Uterus (tissue), 2 donors: Measurements from ENCODE around the gene NRXN3.

Experiments used
- POLR2A ChIP-seq, 2 donors: fragments of 450-650 bp; IDR thresholded peaks; one replicate each; pipeline ENCODE4 v1.6.1; 2016; ENCODE audit warnings: antibody characterized with exemption in 2 of 2, mild to moderate bottlenecking in 1 of 2, moderate library complexity in 1 of 2
- TF ChIP-seq, protein P1 (sequence below), 4 experiments: fragments of 200-600 bp in 2 of 4; fragments of 450-650 bp in 2 of 4; sonication (generic) in 2 of 4; IDR thresholded peaks; one replicate each; pipeline ENCODE4 v1.5.1; 2016 to 2019; ENCODE audit warnings: antibody characterized with exemption in 4 of 4, mild to moderate bottlenecking in 2 of 4, moderate library complexity in 1 of 4

DNA sequence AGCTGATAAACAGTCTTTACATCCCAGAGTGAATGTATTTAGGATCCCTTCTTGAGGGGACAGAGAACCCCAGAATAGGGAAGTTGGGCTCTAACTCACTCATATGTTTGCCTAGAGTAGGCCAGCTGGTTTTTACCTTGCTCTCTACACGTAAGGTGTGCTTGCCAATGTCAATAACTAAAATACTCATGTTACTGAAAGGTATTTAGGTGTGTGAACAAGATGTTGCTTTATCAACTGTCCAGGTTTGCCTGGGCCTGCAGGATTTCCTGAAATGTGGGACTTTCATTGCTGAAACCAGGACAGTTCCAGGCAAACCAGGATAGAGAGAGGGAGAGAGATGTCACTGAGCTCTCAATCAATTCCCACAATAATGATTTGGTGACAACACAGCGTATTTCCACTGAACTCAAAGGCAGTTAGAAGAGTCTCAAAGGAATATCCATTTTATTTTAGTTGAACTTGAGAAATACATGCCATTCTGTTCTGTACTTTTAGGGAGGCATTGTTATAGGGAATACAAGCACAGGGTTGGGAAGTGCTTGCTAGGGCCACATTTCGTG is 171.7 kb downstream of the NRXN3 start:
- TF ChIP-seq POLR2A (IDR thresholded peaks at IDR 0.05), result no peak
- TF ChIP-seq, protein P1, sequence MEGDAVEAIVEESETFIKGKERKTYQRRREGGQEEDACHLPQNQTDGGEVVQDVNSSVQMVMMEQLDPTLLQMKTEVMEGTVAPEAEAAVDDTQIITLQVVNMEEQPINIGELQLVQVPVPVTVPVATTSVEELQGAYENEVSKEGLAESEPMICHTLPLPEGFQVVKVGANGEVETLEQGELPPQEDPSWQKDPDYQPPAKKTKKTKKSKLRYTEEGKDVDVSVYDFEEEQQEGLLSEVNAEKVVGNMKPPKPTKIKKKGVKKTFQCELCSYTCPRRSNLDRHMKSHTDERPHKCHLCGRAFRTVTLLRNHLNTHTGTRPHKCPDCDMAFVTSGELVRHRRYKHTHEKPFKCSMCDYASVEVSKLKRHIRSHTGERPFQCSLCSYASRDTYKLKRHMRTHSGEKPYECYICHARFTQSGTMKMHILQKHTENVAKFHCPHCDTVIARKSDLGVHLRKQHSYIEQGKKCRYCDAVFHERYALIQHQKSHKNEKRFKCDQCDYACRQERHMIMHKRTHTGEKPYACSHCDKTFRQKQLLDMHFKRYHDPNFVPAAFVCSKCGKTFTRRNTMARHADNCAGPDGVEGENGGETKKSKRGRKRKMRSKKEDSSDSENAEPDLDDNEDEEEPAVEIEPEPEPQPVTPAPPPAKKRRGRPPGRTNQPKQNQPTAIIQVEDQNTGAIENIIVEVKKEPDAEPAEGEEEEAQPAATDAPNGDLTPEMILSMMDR (IDR thresholded peaks at IDR 0.05), result no peak
